K562 (cell line): ENCODE results near the gene CHST13. TPM values are rescaled to one million over a fixed set of nuclear protein-coding genes. Genes with fewer than 3 reads are reported as not detected.
A peak's percentile ranks its signal among the peaks of the same experiment; 100 is the strongest.

ENCODE experiments used
- ATAC-seq: fragments of 200-7000 bp; cut with Tn5 transposase; 3 replicates; pipeline ENCODE4 v1.9.1; 2020; ENCODE audit warnings: moderate library complexity
- BruUV-seq: library from RNA; stranded (reverse); fragments of 400-500 nt; replicated peaks from 2 replicates; lab custom pipeline; 2021; lab: Mats Ljungman, UMichigan
- CTCF ChIA-PET: fragments of 300-600 bp; formaldehyde crosslinking; extraction: SDS; loops from one replicate; lab custom pipeline; 2021; ENCODE audit warnings: low intra/inter-chr PET ratio; lab: Yijun Ruan, JAX
- POLR2A ChIA-PET: fragments of 300-600, 350-650 bp; sonication (Branson Sonifier 250); formaldehyde crosslinking; extraction: SDS; loops from one replicate; lab custom pipeline; 2021; ENCODE audit warnings: antibody characterized with exemption, inconsistent platforms; lab: Yijun Ruan, JAX
- DNase-seq, 4 experiments: peaks; one replicate each; pipeline versions ENCODE4 v3.0.0 to v3.0.0-alpha.2; 2011 to 2018; ENCODE audit warnings: low spot score in 3 of 4, mixed read lengths in 3 of 4; ENCODE audit errors: extremely low read depth in 1 of 4
- FAIRE-seq: peaks from 2 replicates; lab custom pipeline; 2011; peaks lifted over from hg19 to GRCh38; lab: Jason Lieb, UNC
- H2AFZ ChIP-seq: 2 replicates; pipeline ENCODE4 v1.6.0; 2011; ENCODE audit warnings: low read depth, low read length, control low read depth, inconsistent platforms
- H3K27ac ChIP-seq: fragments of 200-600 bp; 3 replicates; pipeline ENCODE4 v1.8.0; 2011; ENCODE audit warnings: low read depth, mild to moderate bottlenecking, control low read depth, inconsistent platforms, low read length, moderate library complexity, mixed read lengths; ENCODE audit errors: extremely low read depth
- H3K27me3 ChIP-seq, 2 experiments: fragments of 300-600 bp in 1 of 2; 2 replicates in 1 of 2; 3 replicates in 1 of 2; pipeline versions ENCODE4 v1.6.0 to v1.8.0; 2011; ENCODE audit warnings: inconsistent platforms in 2 of 2, low read length in 2 of 2, mild to moderate bottlenecking in 1 of 2, mixed read lengths in 1 of 2, moderate library complexity in 1 of 2; ENCODE audit not compliant: control insufficient read depth in 2 of 2, insufficient read depth in 2 of 2
- H3K36me3 ChIP-seq: fragments of 300-600 bp; 3 replicates; pipeline ENCODE4 v1.8.0; 2011; ENCODE audit warnings: mild to moderate bottlenecking, low read length, inconsistent platforms; ENCODE audit not compliant: control insufficient read depth, insufficient read depth
- H3K4me1 ChIP-seq, 2 experiments: fragments of 200-600 bp in 1 of 2; replicated peaks in 1 of 2; 2 replicates in 1 of 2; 3 replicates in 1 of 2; pipeline versions ENCODE4 v1.5.1 to v1.8.0; 2011; ENCODE audit warnings: inconsistent platforms in 2 of 2, low read length in 2 of 2, mild to moderate bottlenecking in 1 of 2, mixed read lengths in 1 of 2, moderate library complexity in 1 of 2; ENCODE audit not compliant: control insufficient read depth in 2 of 2, insufficient read depth in 2 of 2
- H3K4me2 ChIP-seq: 2 replicates; pipeline ENCODE4 v1.6.1; 2011; ENCODE audit warnings: low read length, control low read depth, inconsistent platforms, mixed read lengths; ENCODE audit not compliant: insufficient read depth
- H3K4me3 ChIP-seq: fragments of 200-600 bp; sonication (generic), shearing (Covaris generic); 2 replicates; pipeline ENCODE4 v1.5.1; 2016; ENCODE audit warnings: control low read depth, inconsistent platforms
- H3K79me2 ChIP-seq: fragments of 200-600 bp; 3 replicates; pipeline ENCODE4 v1.8.0; 2011; ENCODE audit warnings: low read length, inconsistent platforms; ENCODE audit not compliant: control insufficient read depth, insufficient read depth
- H3K9ac ChIP-seq, 2 experiments: 2 replicates each; pipeline versions ENCODE4 v1.6.0 to v1.6.1; 2011; ENCODE audit warnings: low read depth in 2 of 2, low read length in 2 of 2, control low read depth in 1 of 2, inconsistent platforms in 1 of 2, mild to moderate bottlenecking in 1 of 2, mixed read lengths in 1 of 2; ENCODE audit not compliant: insufficient read depth in 1 of 2
- H3K9me1 ChIP-seq: one replicate; pipeline ENCODE4 v1.6.0; 2011; ENCODE audit warnings: inconsistent platforms, mild to moderate bottlenecking, low read length, moderate library complexity; ENCODE audit not compliant: control insufficient read depth, insufficient read depth
- H3K9me3 ChIP-seq: replicated peaks from 2 replicates; pipeline ENCODE4 v1.5.1; 2011; ENCODE audit warnings: low read depth, low read length, inconsistent platforms; ENCODE audit not compliant: control insufficient read depth, insufficient read depth
- H4K20me1 ChIP-seq: replicated peaks from 2 replicates; pipeline ENCODE4 v1.6.1; 2011; ENCODE audit warnings: low read length, inconsistent platforms, mixed read lengths; ENCODE audit not compliant: control insufficient read depth, insufficient read depth
- ATF7 ChIP-seq: fragments of 450-650 bp; IDR thresholded peaks from 2 replicates; pipeline ENCODE4 v1.7.1; 2014; ENCODE audit warnings: mild to moderate bottlenecking, moderate library complexity
- BACH1 ChIP-seq: fragments of 200-800 bp; sonication (Bioruptor generic); IDR thresholded peaks from 2 replicates; pipeline ENCODE4 v1.6.1; 2016; ENCODE audit warnings: missing genetic modification characterization, missing compliant biosample characterization
- E2F5 ChIP-seq: sonication (generic); formaldehyde crosslinking; IDR thresholded peaks from 2 replicates; pipeline ENCODE4 v1.8.0; 2022; ENCODE audit warnings: mild to moderate bottlenecking, missing genetic modification reagents
- GATAD2A ChIP-seq: fragments of 450-650 bp; IDR thresholded peaks from 2 replicates; pipeline ENCODE4 v1.6.1; 2017
- MAZ ChIP-seq, 2 experiments: fragments of 450-650 bp in 1 of 2; sonication (generic) in 1 of 2; formaldehyde crosslinking; IDR thresholded peaks in 1 of 2; conservative IDR thresholded peaks in 1 of 2; 2 replicates each; pipeline versions ENCODE4 v1.4.0 to v1.5.0; 2020; ENCODE audit warnings: mild to moderate bottlenecking in 1 of 2, missing genetic modification reagents in 1 of 2
- SIN3A ChIP-seq, 2 experiments: fragments of 150-350 bp in 1 of 2; IDR thresholded peaks; 2 replicates each; pipeline ENCODE4 v1.6.1; 2011 to 2016; ENCODE audit warnings: borderline replicate concordance in 2 of 2, low read depth in 2 of 2, low read length in 2 of 2, mild to moderate bottlenecking in 2 of 2, moderate library complexity in 2 of 2; ENCODE audit not compliant: control insufficient read depth in 1 of 2
- SLC30A9 ChIP-seq: fragments of 250-450 bp; sonication (Bioruptor Pico); IDR thresholded peaks from 2 replicates; pipeline ENCODE4 v1.8.0; 2022; ENCODE audit warnings: mild to moderate bottlenecking, moderate library complexity
- SRSF7 ChIP-seq: fragments of 200-400 bp; formaldehyde crosslinking; optimal IDR thresholded peaks from 2 replicates; pipeline ENCODE3; 2017; ENCODE audit warnings: mild to moderate bottlenecking, low read depth, low read length
- whole genome bisulfite sequencing: fragments of 100-300 bp; shearing (Covaris generic); methylation state at CpG from one replicate; pipeline ENCODE4 v1.1.6; 2016; ENCODE audit warnings: low coverage, mixed read lengths; ENCODE audit not compliant: insufficient coverage; ENCODE audit errors: missing lambda C conversion rate; 5-methylcytosine and 5-hydroxymethylcytosine counted together
- in situ Hi-C: fragments of 300-500 bp; cut with MboI; formaldehyde crosslinking; loops from 4 replicates; pipeline ENCODE4 v1.15.0; 2018; ENCODE audit warnings: inconsistent platforms, mixed read lengths
- intact Hi-C: fragments of 100-400 bp; cut with micrococcal nuclease; formaldehyde crosslinking; loops from 2 replicates; pipeline ENCODE4 v1.14.2; 2022
- polyA plus RNA-seq, 8 experiments: library from polyadenylated mRNA; depleted of rRNA in 4 of 8; stranded (reverse) in 5 of 8; unstranded in 3 of 8; fragments of >200 nt; fragmentation: Nextera tagmentation in 2 of 8; fragmentation: Illumina TruSeq in 1 of 8; extraction: Ambion mirVana in 2 of 8; extraction: Trizol in 1 of 8; gene quantifications; 2 replicates each; pipeline versions ENCODE4 v1.2.1 to v1.2.3, GENCODE V29; 2011 to 2014; ENCODE audit warnings: inconsistent platforms in 1 of 8, missing spikeins in 1 of 8
- total RNA-seq, 7 experiments: library from RNA; depleted of rRNA in 6 of 7; stranded (reverse); fragments of >200 nt in 6 of 7; fragmentation: Illumina TruSeq in 2 of 7; extraction: Trizol in 2 of 7; gene quantifications; 2 replicates each; pipeline versions ENCODE4 v1.2.1 to v1.2.3, GENCODE V29; 2011 to 2021; ENCODE audit warnings: low replicate concordance in 1 of 7
- TF ChIP-seq, protein P1 (sequence below): fragments of 200-800 bp; sonication (Bioruptor generic); IDR thresholded peaks from 2 replicates; pipeline ENCODE4 v1.6.1; 2016; ENCODE audit warnings: missing genetic modification characterization, missing compliant biosample characterization
- TF ChIP-seq, protein P2 (sequence below): fragments of 200-800 bp; sonication (Bioruptor generic); IDR thresholded peaks from 2 replicates; pipeline ENCODE4 v1.6.1; 2017; ENCODE audit warnings: missing genetic modification characterization, missing compliant biosample characterization
- TF ChIP-seq, protein P3 (sequence below): fragments of 250-450 bp; sonication (Bioruptor Pico); IDR thresholded peaks from 2 replicates; pipeline ENCODE4 v1.8.0; 2021; ENCODE audit warnings: moderate library complexity, mild to moderate bottlenecking, inconsistent platforms

The CHST13 gene
- total and polyA plus RNA-seq, 9 of the 15 experiments (the other 6 are each of a cell fraction or from before 2014, with no cell fraction given) = not detected

GRCh38 chr3:126540951-126541627 is 17.1 kb downstream of the CHST13 start:
- BruUV-seq = no TSS peak
- ChIA-PET POLR2A (no interaction called here), CTCF (no interaction called here)
- ATAC-seq = peak; percentile 56
- Histone ChIP-seq H3K36me3 (no peaks in the 10 kb centered on the region), H3K9me3 (peaks cover 2% of the 10 kb centered on the region), H3K4me2 (peak overlapping the region; percentile 29), H3K79me2 (no peaks in the 10 kb centered on the region), H4K20me1 (no peaks in the 10 kb centered on the region), H3K9ac (peak overlapping the region; percentile 28 to 48; a peak in 1 of 4 replicates), H3K4me1 (peaks cover 14 to 23% of the 10 kb centered on the region in 2 experiments), H3K27me3 (peaks cover 0 to 7% of the 10 kb centered on the region in 2 experiments; a peak in 2 of 5 replicates), H2AFZ (peak overlapping the region; percentile 83), H3K27ac (peak overlapping the region; percentile 75), H3K4me3 (no peak overlapping the region), H3K9me1 (no peaks in the 10 kb centered on the region)
- WGBS = 38% methylated on average over 19 of the region's 24 CpGs
- intact Hi-C loops = loop anchor here (2.0 kb wide), 1 partner anchor 64 kb away; no protein-coding TSS in a partner anchor
- FAIRE-seq = no peak
- in situ Hi-C loops = no loop called here
- DNase-seq = peak; percentile 12 to 32 (median 22)
- TF ChIP-seq SRSF7 (no peak), GATAD2A (no peak), E2F5 (CRISPR knock-in tag) (no peak), SIN3A (IDR thresholded peaks at IDR 0.05; ENCODE audit: borderline replicate concordance in 2 of 2, control insufficient read depth in 1 of 2, low read depth in 2 of 2, low read length in 2 of 2) (no peak), SLC30A9 (CRISPR knock-in tag) (no peak), ATF7 (no peak), BACH1 (tag) (peak; percentile 25; the same call in 1 of the 2 replicates), MAZ (CRISPR knock-in tag; conservative IDR thresholded peaks at IDR 0.05 in 1 of 2, IDR thresholded peaks at IDR 0.05 in 1 of 2) (peak in 1 of 2 experiments; percentile 19; a peak in 1 of 4 replicates)
- TF ChIP-seq, protein P1, sequence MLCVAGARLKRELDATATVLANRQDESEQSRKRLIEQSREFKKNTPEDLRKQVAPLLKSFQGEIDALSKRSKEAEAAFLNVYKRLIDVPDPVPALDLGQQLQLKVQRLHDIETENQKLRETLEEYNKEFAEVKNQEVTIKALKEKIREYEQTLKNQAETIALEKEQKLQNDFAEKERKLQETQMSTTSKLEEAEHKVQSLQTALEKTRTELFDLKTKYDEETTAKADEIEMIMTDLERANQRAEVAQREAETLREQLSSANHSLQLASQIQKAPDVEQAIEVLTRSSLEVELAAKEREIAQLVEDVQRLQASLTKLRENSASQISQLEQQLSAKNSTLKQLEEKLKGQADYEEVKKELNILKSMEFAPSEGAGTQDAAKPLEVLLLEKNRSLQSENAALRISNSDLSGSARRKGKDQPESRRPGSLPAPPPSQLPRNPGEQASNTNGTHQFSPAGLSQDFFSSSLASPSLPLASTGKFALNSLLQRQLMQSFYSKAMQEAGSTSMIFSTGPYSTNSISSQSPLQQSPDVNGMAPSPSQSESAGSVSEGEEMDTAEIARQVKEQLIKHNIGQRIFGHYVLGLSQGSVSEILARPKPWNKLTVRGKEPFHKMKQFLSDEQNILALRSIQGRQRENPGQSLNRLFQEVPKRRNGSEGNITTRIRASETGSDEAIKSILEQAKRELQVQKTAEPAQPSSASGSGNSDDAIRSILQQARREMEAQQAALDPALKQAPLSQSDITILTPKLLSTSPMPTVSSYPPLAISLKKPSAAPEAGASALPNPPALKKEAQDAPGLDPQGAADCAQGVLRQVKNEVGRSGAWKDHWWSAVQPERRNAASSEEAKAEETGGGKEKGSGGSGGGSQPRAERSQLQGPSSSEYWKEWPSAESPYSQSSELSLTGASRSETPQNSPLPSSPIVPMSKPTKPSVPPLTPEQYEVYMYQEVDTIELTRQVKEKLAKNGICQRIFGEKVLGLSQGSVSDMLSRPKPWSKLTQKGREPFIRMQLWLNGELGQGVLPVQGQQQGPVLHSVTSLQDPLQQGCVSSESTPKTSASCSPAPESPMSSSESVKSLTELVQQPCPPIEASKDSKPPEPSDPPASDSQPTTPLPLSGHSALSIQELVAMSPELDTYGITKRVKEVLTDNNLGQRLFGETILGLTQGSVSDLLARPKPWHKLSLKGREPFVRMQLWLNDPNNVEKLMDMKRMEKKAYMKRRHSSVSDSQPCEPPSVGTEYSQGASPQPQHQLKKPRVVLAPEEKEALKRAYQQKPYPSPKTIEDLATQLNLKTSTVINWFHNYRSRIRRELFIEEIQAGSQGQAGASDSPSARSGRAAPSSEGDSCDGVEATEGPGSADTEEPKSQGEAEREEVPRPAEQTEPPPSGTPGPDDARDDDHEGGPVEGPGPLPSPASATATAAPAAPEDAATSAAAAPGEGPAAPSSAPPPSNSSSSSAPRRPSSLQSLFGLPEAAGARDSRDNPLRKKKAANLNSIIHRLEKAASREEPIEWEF (CRISPR knock-in tag) = no peak
- TF ChIP-seq, protein P2, sequence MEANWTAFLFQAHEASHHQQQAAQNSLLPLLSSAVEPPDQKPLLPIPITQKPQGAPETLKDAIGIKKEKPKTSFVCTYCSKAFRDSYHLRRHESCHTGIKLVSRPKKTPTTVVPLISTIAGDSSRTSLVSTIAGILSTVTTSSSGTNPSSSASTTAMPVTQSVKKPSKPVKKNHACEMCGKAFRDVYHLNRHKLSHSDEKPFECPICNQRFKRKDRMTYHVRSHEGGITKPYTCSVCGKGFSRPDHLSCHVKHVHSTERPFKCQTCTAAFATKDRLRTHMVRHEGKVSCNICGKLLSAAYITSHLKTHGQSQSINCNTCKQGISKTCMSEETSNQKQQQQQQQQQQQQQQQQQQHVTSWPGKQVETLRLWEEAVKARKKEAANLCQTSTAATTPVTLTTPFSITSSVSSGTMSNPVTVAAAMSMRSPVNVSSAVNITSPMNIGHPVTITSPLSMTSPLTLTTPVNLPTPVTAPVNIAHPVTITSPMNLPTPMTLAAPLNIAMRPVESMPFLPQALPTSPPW = peak; percentile 35; the same call in 1 of the 2 replicates
- TF ChIP-seq, protein P3, sequence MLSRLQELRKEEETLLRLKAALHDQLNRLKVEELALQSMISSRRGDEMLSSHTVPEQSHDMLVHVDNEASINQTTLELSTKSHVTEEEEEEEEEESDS (CRISPR knock-in tag) = no peak
